Neural progenitor cell (in vitro differentiated cells): ENCODE data around the gene GREB1L. TPM values are rescaled to one million over a fixed set of nuclear protein-coding genes. Genes with fewer than 3 reads are reported as not detected.

Experiments used
- DNase-seq: peaks from one replicate; pipeline ENCODE4 v3.0.0-alpha.2; 2016; ENCODE audit warnings: low spot score
- H2AFZ ChIP-seq: fragments of 200-600 bp; sonication (generic); replicated peaks from 2 replicates; pipeline ENCODE4 v1.6.1; 2016; ENCODE audit warnings: antibody characterized with exemption
- H3F3A ChIP-seq: fragments of 200-600 bp; sonication (generic); 2 replicates; pipeline ENCODE4 v1.6.1; 2016; ENCODE audit warnings: antibody characterized with exemption, low read depth
- H3K27ac ChIP-seq: fragments of 200-600 bp; sonication (generic); 2 replicates; pipeline ENCODE4 v1.5.1; 2016; ENCODE audit warnings: mild to moderate bottlenecking
- H3K27me3 ChIP-seq: fragments of 200-600 bp; sonication (generic); 2 replicates; pipeline ENCODE4 v1.6.1; 2016; ENCODE audit warnings: mild to moderate bottlenecking, moderate library complexity
- H3K36me3 ChIP-seq: fragments of 200-600 bp; sonication (generic); 2 replicates; pipeline ENCODE4 v1.5.1; 2016
- H3K4me1 ChIP-seq: fragments of 200-600 bp; sonication (generic); 2 replicates; pipeline ENCODE4 v1.6.1; 2016; ENCODE audit warnings: mixed run types
- H3K4me2 ChIP-seq: fragments of 200-600 bp; sonication (generic); 2 replicates; pipeline ENCODE4 v1.6.1; 2016
- H3K4me3 ChIP-seq: fragments of 200-600 bp; sonication (generic); 2 replicates; pipeline ENCODE4 v1.5.1; 2016
- H3K79me2 ChIP-seq: fragments of 200-600 bp; sonication (generic); 2 replicates; pipeline ENCODE4 v1.6.1; 2016; ENCODE audit warnings: low read depth
- H3K9ac ChIP-seq: fragments of 200-600 bp; sonication (generic); 2 replicates; pipeline ENCODE4 v1.6.1; 2016
- H3K9me3 ChIP-seq: fragments of 200-600 bp; sonication (generic); 2 replicates; pipeline ENCODE4 v1.5.1; 2016; ENCODE audit warnings: low read depth
- H4K20me1 ChIP-seq: fragments of 200-600 bp; sonication (generic); 2 replicates; pipeline ENCODE4 v1.6.1; 2016; ENCODE audit warnings: low read depth
- H3K27ac Mint-ChIP-seq: 3 replicates; pipeline ENCODE4 v1.8.0; 2021; ENCODE audit warnings: mixed read lengths
- H3K27me3 Mint-ChIP-seq: 2 replicates; pipeline ENCODE4 v1.8.0; 2022; ENCODE audit warnings: low read depth, mild to moderate bottlenecking, inconsistent platforms, moderate library complexity, mixed read lengths; ENCODE audit not compliant: insufficient read depth
- H3K36me3 Mint-ChIP-seq: 3 replicates; pipeline ENCODE4 v1.8.0; 2021; ENCODE audit warnings: mixed read lengths
- H3K4me1 Mint-ChIP-seq: 3 replicates; pipeline ENCODE4 v1.8.0; 2021; ENCODE audit warnings: mixed read lengths
- H3K4me3 Mint-ChIP-seq: 3 replicates; pipeline ENCODE4 v1.8.0; 2021; ENCODE audit warnings: mild to moderate bottlenecking, moderate library complexity, mixed read lengths
- H3K9me3 Mint-ChIP-seq: 3 replicates; pipeline ENCODE4 v1.8.0; 2020; ENCODE audit warnings: mixed read lengths
- CTCF ChIP-seq: fragments of 200-600 bp; sonication (generic); IDR thresholded peaks from 2 replicates; pipeline ENCODE4 v1.5.1; 2017; ENCODE audit warnings: antibody characterized with exemption, mild to moderate bottlenecking
- EZH2 ChIP-seq: fragments of 200-600 bp; sonication (generic); IDR thresholded peaks from 2 replicates; pipeline ENCODE4 v1.6.1; 2017; ENCODE audit warnings: antibody characterized with exemption, mild to moderate bottlenecking, moderate library complexity
- EZH2phosphoT487 ChIP-seq: fragments of 200-600 bp; sonication (generic); IDR thresholded peaks from 2 replicates; pipeline ENCODE4 v1.6.1; 2017; ENCODE audit warnings: antibody characterized with exemption
- total RNA-seq: library from RNA; depleted of rRNA; stranded (reverse); fragments of >200 nt; gene quantifications from 2 replicates; pipeline ENCODE4 v1.2.3, GENCODE V29; 2015; ENCODE audit warnings: low replicate concordance

GREB1L gene
- total RNA-seq, 1 donor from 2014 or later = 278 TPM

DNA sequence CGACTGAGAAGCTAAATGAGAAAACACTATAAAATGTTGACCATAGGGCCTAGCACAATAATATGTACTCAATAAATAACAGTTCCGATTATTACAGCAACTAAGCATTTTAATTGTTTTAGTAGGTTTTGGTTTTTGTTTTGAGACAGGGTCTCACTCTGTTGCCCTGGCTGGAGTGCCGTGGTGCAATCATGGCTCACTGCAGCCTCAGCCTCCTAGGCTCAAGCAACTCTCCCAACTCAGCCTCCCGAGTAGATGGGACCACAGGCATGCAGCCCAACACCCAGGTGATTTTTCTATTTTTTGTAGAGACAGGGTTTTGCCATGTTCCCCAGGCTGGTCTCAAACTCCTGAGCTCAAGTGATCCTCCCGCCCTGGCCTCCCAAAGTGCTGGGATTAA is 304.4 kb downstream of the GREB1L start:
- Histone ChIP-seq H4K20me1 (peaks cover 4% of the 10 kb centered on the region), H3K4me2 (no peak overlapping the region), H3K4me3 (no peak overlapping the region), H3K9me3 (no peaks in the 10 kb centered on the region), H2AFZ (no peak overlapping the region), H3K9ac (no peak overlapping the region), H3K27ac (no peak overlapping the region), H3K4me1 (no peaks in the 10 kb centered on the region), H3F3A (no peaks in the 10 kb centered on the region), H3K79me2 (no peaks in the 10 kb centered on the region), H3K36me3 (no peaks in the 10 kb centered on the region), H3K27me3 (no peaks in the 10 kb centered on the region)
- TF ChIP-seq CTCF (no peak), EZH2phosphoT487 (no peak), EZH2 (no peak)
- Mint-ChIP-seq H3K27me3 (peaks cover 3% of the 10 kb centered on the region), H3K36me3 (peaks cover 18% of the 10 kb centered on the region), H3K4me1 (no peaks in the 10 kb centered on the region), H3K27ac (no peak overlapping the region), H3K9me3 (no peaks in the 10 kb centered on the region), H3K4me3 (no peak overlapping the region)
- no peak for DNase-seq

GRCh38 chr18:21548647-21549046 is 306.6 kb downstream of the GREB1L start:
- no peak overlapping the region for H3K4me2 ChIP-seq
- H3K27ac ChIP-seq = no peak overlapping the region
- no peaks in the 10 kb centered on the region for H3K4me1 ChIP-seq
- H3K27ac Mint-ChIP-seq = no peak overlapping the region
- no peak for TF ChIP-seq EZH2
- TF ChIP-seq CTCF = no peak
- TF ChIP-seq EZH2phosphoT487 = no peak
- no peaks in the 10 kb centered on the region for H3K36me3 ChIP-seq
- H3K9me3 ChIP-seq = no peaks in the 10 kb centered on the region
- peaks cover 25% of the 10 kb centered on the region for H3K36me3 Mint-ChIP-seq
- peaks cover 3% of the 10 kb centered on the region for H3K27me3 Mint-ChIP-seq
- H3K79me2 ChIP-seq = no peaks in the 10 kb centered on the region
- no peaks in the 10 kb centered on the region for H3K9me3 Mint-ChIP-seq
- H4K20me1 ChIP-seq = peaks cover 8% of the 10 kb centered on the region
- H3K4me3 Mint-ChIP-seq = no peak overlapping the region
- no peak for DNase-seq
- no peaks in the 10 kb centered on the region for H3K4me1 Mint-ChIP-seq
- no peaks in the 10 kb centered on the region for H3K27me3 ChIP-seq
- H3K4me3 ChIP-seq = no peak overlapping the region
- no peak overlapping the region for H2AFZ ChIP-seq
- no peak overlapping the region for H3K9ac ChIP-seq
- H3F3A ChIP-seq = no peaks in the 10 kb centered on the region

DNA sequence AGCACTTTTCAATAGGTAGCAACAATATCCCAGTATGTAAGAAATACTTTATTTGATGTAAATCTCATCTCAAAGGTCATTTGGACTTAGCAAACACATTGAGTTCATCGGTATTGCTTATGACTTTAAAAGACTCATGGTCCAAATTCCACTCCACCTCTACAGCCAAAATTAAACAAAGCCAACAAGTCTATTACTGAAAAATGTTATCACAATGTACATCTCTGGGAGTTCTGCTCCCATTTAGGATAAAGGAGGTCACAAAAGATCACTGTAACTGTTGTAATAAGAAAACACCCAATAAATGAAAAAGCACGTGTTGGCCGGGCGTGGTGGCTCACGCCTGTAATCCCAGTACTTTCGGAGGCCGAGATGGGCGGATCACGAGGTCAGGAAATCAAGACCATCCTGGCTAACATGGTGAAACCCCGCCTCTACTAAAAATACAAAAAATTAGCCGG is 308.5 kb downstream of the GREB1L start:
- peaks cover 3% of the 10 kb centered on the region for H3K27me3 Mint-ChIP-seq
- no peak overlapping the region for H3K4me3 Mint-ChIP-seq
- no peaks in the 10 kb centered on the region for H3K4me1 Mint-ChIP-seq
- H2AFZ ChIP-seq = no peak overlapping the region
- no peak for TF ChIP-seq EZH2phosphoT487
- TF ChIP-seq CTCF = no peak
- TF ChIP-seq EZH2 = no peak
- H3K27ac ChIP-seq = no peak overlapping the region
- no peaks in the 10 kb centered on the region for H3K27me3 ChIP-seq
- H3K9me3 ChIP-seq = no peaks in the 10 kb centered on the region
- H4K20me1 ChIP-seq = peaks cover 8% of the 10 kb centered on the region
- H3K9ac ChIP-seq = no peak overlapping the region
- no peak for DNase-seq
- peaks cover 24% of the 10 kb centered on the region for H3K36me3 Mint-ChIP-seq
- no peak overlapping the region for H3K4me2 ChIP-seq
- no peaks in the 10 kb centered on the region for H3K9me3 Mint-ChIP-seq
- no peak overlapping the region for H3K4me3 ChIP-seq
- no peak overlapping the region for H3K27ac Mint-ChIP-seq
- no peaks in the 10 kb centered on the region for H3K36me3 ChIP-seq
- no peaks in the 10 kb centered on the region for H3K79me2 ChIP-seq
- no peaks in the 10 kb centered on the region for H3K4me1 ChIP-seq
- H3F3A ChIP-seq = no peaks in the 10 kb centered on the region
